A673 (cell line): Measurements from ENCODE around the gene PLPP2. TPM values are rescaled to one million over a fixed set of nuclear protein-coding genes. Genes with fewer than 3 reads are reported as not detected.

Source experiments
- BruUV-seq: library from RNA; stranded (reverse); fragments of 400-500 nt; replicated peaks from 2 replicates; lab custom pipeline; 2021; lab: Mats Ljungman, UMichigan
- CTCF ChIA-PET: fragments of 300-600 bp; sonication (Branson Sonifier 250); formaldehyde crosslinking; loops from one replicate; lab custom pipeline; 2022; ENCODE audit warnings: antibody characterized with exemption; lab: Charles Lee
- POLR2A ChIA-PET: fragments of 300-600 bp; sonication (Branson Sonifier 250); formaldehyde crosslinking; loops from one replicate; lab custom pipeline; 2022; ENCODE audit warnings: antibody characterized with exemption; ENCODE audit not compliant: low non-redundant PET; lab: Charles Lee
- DNase-seq: peaks from one replicate; pipeline ENCODE4 v3.0.0-alpha.2; 2015; ENCODE audit warnings: low spot score
- H3K27ac ChIP-seq: fragments of 200-600 bp; sonication (generic); 2 replicates; pipeline ENCODE4 v1.5.1; 2016; ENCODE audit warnings: mixed run types, low read depth, mild to moderate bottlenecking, mixed read lengths, antibody characterized with exemption, low read length; ENCODE audit not compliant: poor library complexity, severe bottlenecking
- H3K27me3 ChIP-seq: fragments of 200-600 bp; sonication (generic); replicated peaks from 2 replicates; pipeline ENCODE4 v1.6.1; 2017; ENCODE audit warnings: mixed run types, low read depth, mild to moderate bottlenecking, mixed read lengths, antibody characterized with exemption, low read length; ENCODE audit not compliant: insufficient read depth, poor library complexity
- H3K36me3 ChIP-seq: fragments of 200-600 bp; sonication (generic); 2 replicates; pipeline ENCODE4 v1.6.1; 2016; ENCODE audit warnings: mixed run types, mild to moderate bottlenecking, mixed read lengths, antibody characterized with exemption, low read length; ENCODE audit not compliant: insufficient read depth, poor library complexity, severe bottlenecking
- H3K4me1 ChIP-seq: fragments of 200-600 bp; sonication (generic); 2 replicates; pipeline ENCODE4 v1.6.1; 2017; ENCODE audit warnings: mixed run types, mild to moderate bottlenecking, mixed read lengths, antibody characterized with exemption, low read length; ENCODE audit not compliant: insufficient read depth, poor library complexity, severe bottlenecking
- H3K4me3 ChIP-seq: fragments of 200-600 bp; sonication (generic); 2 replicates; pipeline ENCODE4 v1.5.1; 2016; ENCODE audit warnings: low read depth, mixed run types, mild to moderate bottlenecking, mixed read lengths, low read length; ENCODE audit not compliant: poor library complexity, severe bottlenecking
- H3K9me3 ChIP-seq: fragments of 200-600 bp; sonication (generic); 2 replicates; pipeline ENCODE4 v1.6.1; 2016; ENCODE audit warnings: mixed run types, low read depth, mild to moderate bottlenecking, mixed read lengths, antibody characterized with exemption, low read length; ENCODE audit not compliant: poor library complexity, severe bottlenecking
- EZH2 ChIP-seq: fragments of 200-600 bp; sonication (generic); IDR thresholded peaks from 2 replicates; pipeline ENCODE4 v1.6.1; 2017; ENCODE audit warnings: borderline replicate concordance, low read depth, mild to moderate bottlenecking, mixed read lengths, antibody characterized with exemption, low read length; ENCODE audit not compliant: poor library complexity, severe bottlenecking
- intact Hi-C: fragments of 100-400 bp; cut with micrococcal nuclease; formaldehyde crosslinking; loops from one replicate; pipeline ENCODE4 v1.10.0; 2022; ENCODE audit not compliant: unreplicated experiment
- total RNA-seq: library from RNA; stranded (reverse); gene quantifications from 2 replicates; pipeline ENCODE4 v1.2.3, GENCODE V29; 2021
- TF ChIP-seq, protein P1 (sequence below): fragments of 300-800, 200-600 bp; sonication (generic); conservative IDR thresholded peaks from 2 replicates; pipeline ENCODE4 v1.5.1; 2017; ENCODE audit warnings: low read depth, mild to moderate bottlenecking, antibody characterized with exemption, low read length, moderate library complexity, mixed read lengths

The PLPP2 gene
- total RNA-seq, 1 experiment from 2014 or later: 2.6 TPM

DNA sequence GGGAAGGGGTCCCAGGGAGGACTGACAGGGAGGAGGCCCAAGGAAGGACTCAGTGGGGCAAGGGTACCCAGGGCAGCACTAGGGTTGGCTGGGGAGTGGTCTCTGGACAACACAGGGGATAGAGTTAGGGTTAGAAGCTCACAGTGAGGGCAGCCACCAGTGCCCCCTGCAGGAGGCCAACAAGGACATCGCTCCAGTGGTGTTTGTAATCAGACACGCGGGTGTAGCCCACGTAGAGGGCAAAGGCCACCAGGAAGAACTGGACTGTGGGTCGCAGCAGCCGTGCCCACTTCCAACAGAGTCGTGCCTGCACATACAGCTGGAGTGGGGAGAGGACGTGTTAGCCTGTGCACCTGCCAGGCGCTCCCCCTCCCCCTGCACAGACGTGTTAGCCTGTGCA is 9.2 kb downstream of the PLPP2 start:
- Histone ChIP-seq H3K36me3 (no peaks in the 10 kb centered on the region), H3K4me3 (no peak overlapping the region), H3K27me3 (peaks cover 17% of the 10 kb centered on the region), H3K4me1 (no peaks in the 10 kb centered on the region), H3K9me3 (no peaks in the 10 kb centered on the region), H3K27ac (no peak overlapping the region)
- ChIA-PET POLR2A (no interaction called here), CTCF (no interaction called here)
- no peak for TF ChIP-seq EZH2
- TF ChIP-seq, protein P1, sequence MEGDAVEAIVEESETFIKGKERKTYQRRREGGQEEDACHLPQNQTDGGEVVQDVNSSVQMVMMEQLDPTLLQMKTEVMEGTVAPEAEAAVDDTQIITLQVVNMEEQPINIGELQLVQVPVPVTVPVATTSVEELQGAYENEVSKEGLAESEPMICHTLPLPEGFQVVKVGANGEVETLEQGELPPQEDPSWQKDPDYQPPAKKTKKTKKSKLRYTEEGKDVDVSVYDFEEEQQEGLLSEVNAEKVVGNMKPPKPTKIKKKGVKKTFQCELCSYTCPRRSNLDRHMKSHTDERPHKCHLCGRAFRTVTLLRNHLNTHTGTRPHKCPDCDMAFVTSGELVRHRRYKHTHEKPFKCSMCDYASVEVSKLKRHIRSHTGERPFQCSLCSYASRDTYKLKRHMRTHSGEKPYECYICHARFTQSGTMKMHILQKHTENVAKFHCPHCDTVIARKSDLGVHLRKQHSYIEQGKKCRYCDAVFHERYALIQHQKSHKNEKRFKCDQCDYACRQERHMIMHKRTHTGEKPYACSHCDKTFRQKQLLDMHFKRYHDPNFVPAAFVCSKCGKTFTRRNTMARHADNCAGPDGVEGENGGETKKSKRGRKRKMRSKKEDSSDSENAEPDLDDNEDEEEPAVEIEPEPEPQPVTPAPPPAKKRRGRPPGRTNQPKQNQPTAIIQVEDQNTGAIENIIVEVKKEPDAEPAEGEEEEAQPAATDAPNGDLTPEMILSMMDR: no peak
- intact Hi-C loops: no loop called here
- no TSS peak for BruUV-seq
- DNase-seq: no peak

DNA sequence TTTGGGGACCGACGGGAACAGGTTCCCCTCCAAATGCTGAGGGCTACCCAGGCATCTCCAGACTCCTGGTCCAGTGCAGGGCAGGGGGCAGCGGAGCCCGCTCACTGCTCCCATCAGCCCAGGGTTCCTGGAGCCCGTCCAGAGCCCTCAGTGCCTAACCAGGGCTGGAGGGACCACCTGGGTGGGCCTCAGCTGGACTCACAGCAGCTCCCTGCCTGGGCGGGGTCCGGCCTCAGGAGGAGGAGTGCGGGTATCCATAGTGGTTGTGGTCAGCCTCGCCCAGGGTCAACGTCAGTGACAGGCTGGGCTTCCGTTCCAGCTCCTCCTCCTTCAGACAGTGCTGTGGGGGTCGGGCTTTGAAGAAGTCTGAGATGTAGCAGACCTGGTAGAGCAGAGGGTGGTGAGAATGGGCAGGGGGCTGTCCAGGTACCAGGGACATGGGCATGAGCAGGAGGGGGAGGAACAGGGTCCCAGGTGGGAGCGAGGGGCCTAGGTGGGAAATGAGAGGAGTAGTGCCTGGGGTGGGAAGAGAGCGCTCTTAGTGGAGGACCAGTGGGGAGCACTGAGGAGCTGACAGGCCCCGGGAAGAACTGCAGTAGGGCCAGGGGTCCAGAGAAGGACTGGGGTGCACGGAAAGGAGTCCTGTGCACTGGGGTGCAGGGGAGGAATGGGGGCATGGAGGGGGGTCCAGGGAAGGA is 9.9 kb downstream of the PLPP2 start:
- POLR2A ChIA-PET: no interaction called here
- DNase-seq: no peak
- intact Hi-C loops: no loop called here
- CTCF ChIA-PET: no interaction called here
- no peaks in the 10 kb centered on the region for H3K9me3 ChIP-seq
- H3K27me3 ChIP-seq: peaks cover 24% of the 10 kb centered on the region
- BruUV-seq: no TSS peak
- no peaks in the 10 kb centered on the region for H3K4me1 ChIP-seq
- H3K27ac ChIP-seq: no peak overlapping the region
- no peak for TF ChIP-seq EZH2
- TF ChIP-seq, protein P1: no peak
- no peak overlapping the region for H3K4me3 ChIP-seq
- H3K36me3 ChIP-seq: no peaks in the 10 kb centered on the region

DNA sequence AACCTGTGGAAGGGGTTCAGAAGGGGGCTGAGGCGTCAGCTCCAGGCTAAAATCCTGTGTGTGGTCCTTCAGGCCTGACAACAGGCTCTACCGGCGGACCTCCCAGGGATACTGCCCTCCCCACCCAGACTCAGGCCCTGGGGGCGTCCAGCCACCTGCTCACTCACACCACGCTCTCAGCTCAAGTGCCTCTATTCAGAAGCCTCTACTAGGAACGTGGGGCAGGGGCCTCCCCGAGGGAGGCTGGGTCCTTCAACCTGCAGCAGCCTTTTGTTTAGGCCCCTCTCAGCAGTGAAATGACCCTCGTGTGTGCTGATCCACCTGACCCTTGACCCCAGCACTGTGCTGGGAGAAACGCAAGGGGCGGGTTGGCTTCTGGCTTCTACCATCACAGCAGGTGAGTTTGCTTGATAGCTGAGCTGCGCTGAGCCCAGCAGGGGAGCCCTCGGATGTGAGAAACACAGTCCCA is 10.6 kb downstream of the PLPP2 start:
- Histone ChIP-seq H3K27me3 (peaks cover 32% of the 10 kb centered on the region), H3K4me3 (no peak overlapping the region), H3K9me3 (no peaks in the 10 kb centered on the region), H3K27ac (no peak overlapping the region), H3K4me1 (no peaks in the 10 kb centered on the region), H3K36me3 (no peaks in the 10 kb centered on the region)
- POLR2A ChIA-PET: no interaction called here
- no TSS peak for BruUV-seq
- TF ChIP-seq, protein P1: no peak
- TF ChIP-seq EZH2: no peak
- intact Hi-C loops: no loop called here
- CTCF ChIA-PET: no interaction called here
- no peak for DNase-seq
